Stimulated activated CD4-positive, alpha-beta T cell treated with anti-CD3 and anti-CD28 coated beads, Interleukin-12 subunit alpha, Interleukin-12 subunit beta, amount 100 ng/mL, for 24 hours (primary cell): ENCODE measurements around the gene PPEF1.
"Not testable (repeated sequence)": the region's sequence is repeated elsewhere in the genome, so short reads cannot be mapped to it uniquely, and the experiment has no call there.

Source experiments
- DNase-seq, 2 experiments: peaks; one replicate each; pipeline ENCODE4 v3.0.0-alpha.2; 2020; ENCODE audit warnings: low read depth in 2 of 2

The PPEF1 gene

DNA sequence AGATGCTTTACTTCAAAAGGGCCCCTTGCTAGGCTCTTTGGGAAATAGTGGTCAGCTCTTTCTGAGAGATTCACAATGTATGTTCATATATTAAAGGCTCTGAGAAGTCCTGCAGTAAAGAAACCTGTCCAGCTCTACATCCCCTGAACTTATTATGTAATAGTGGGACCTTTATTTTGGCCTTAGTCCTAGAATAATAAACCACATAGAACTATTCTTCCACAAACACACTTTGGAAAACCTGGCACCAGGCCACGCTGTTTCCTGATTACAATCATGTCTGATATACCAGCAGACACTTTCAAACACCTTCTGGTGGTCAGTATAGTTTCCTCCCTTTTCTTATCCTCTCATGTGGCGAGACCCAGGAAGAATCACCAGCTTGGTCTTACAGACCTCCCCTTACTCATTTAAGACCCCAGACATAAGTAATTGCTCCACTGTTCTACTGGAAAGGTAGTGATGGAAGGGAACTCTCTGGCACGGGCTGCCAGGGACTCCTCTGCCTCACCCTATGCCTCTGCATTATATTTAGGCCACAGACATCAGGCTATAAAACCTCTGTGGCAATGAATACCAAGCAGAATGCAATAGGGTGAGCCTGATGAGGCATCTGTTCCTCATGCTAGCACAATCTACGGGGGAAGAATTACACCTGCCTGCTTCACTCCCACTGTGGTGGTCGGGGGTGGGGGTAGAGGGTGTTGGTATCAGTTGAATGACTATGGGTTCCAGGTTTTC is 5.7 kb upstream of the PPEF1 start:
- no peak for DNase-seq

DNA sequence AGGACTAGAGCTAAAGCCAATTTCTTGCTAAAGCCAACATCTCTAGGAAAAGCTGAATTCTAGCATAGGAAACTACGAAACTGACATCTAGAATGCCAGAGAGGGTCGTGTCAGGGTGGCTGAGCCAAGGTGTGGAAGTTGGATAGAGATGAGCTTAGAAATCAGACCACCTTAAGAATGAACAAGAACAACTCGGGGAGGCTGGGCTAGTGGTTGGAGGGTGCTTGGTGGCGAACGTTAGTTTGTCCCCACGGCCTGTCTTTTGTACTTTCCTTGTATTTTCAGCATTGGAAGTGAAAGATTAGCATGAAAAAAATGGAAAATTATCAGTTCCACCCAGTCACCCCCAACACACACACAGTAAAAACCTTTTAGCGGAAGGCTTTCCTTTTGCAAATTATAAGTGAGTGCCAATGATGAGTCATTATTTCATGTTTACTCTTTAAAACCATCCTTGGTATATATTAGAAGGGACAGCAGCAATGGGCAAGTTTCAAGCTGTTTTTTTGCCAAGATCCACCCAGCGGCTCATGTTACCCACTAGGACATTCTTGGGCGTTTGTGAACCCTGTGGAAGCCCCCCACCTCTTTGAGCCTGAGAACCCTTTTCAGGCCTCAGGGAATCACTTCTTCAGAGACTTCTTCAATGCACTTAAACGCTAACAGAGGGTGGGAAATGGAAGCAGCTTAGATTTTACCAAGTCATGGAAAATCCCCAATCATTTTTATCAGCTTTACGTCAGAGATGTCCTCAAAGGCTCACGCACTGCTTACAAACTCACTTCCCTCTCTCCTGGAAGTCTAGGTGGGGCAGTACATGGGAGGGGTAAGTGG is 4.9 kb upstream of the PPEF1 start:
- DNase-seq: no peak

DNA sequence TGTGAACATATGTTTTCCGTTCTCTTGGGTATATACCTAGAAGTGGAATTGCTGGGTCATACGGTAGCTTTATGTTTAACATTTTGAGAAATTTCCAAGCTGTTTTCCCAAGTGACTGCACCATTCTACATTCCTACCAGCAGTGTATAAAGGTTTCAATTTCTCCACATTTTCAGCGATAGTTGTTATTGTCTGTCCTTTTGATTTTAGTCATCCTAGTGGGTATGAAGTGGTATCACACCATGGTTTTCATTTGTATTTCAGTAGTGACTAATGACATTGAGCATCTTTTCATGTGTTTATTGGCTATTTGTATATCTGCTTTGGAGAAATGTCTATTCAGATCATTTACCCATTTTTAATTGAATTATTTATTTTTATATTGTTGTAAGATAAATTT is 2.4 kb downstream of the PPEF1 start:
- DNase-seq: no peak

DNA sequence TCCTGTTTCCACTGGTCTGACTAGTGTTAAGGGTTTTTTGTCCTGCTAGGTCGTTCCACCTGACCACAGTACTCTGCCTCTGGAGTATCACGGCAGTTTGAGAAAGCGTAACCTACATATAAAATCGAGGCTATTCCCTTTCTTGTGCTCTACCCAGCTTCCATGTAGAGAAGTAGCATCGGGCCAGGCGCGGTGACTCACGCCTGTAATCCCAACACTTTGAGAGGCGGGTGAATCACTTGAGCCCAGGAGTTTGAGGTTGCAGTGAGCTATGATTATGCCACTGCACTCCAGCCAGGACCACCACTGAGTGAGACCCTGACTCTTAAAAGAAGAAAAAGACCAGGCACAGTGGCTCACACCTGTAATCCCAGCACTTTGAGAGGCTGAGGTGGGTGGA is 7.5 kb downstream of the PPEF1 start:
- no peak for DNase-seq

DNA sequence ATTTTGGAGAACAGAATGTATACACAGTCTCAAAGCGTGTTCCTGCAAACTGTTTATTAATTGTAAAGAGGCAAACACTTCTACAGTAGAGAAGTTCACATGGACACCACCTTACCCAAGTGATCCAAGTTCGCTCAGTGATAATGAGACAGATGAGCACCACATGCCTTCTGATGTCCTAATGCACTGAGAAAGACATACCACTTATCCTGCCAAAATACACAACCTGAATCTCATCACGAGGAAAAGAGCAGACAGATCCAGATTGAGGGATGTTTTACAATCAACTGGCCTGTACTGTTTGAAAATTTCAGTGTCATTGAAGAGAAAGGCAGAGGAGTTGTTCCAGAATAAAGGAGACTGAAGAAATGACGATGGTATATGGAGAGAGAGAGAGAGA is 12.4 kb downstream of the PPEF1 start:
- DNase-seq: no peak

DNA sequence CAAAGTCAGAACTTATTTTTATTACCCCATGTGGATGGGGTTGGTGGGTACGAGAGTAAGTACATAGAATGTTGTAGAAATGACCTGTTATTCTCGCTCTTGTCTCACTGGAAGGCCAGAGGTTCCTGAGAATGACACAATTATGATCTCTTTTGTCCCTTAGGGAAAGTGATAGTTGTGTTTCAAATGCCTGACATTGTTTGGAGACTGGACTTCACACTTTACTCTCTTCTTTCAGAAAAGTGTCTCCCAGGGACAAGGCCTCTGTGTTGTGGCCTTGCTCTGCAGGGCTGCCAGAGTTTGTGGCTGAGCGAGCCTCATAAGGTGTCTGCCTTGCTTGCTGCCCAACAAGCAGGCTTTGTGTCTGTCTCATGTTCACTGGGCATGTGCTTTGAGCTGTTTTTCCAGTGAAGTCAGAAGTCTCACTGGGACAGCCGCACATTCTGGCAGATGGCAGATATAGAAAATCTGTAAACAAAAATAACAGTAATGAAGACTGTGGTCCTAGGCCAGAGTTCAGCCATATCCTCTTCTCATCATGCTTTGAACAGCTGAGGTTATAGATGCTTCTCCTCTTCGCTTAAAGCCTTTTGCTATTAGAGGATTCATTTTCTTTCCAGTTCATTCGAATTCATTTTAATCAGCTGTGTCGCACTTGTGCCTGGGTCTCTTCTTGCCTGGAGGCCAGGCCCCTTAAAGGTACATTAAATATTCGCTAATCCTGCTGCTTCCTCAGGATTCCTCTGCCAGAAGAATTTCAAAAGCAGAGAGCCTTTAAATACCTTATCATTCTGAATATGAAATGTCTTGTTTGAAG is 14.4 kb downstream of the PPEF1 start:
- no peak for DNase-seq

DNA sequence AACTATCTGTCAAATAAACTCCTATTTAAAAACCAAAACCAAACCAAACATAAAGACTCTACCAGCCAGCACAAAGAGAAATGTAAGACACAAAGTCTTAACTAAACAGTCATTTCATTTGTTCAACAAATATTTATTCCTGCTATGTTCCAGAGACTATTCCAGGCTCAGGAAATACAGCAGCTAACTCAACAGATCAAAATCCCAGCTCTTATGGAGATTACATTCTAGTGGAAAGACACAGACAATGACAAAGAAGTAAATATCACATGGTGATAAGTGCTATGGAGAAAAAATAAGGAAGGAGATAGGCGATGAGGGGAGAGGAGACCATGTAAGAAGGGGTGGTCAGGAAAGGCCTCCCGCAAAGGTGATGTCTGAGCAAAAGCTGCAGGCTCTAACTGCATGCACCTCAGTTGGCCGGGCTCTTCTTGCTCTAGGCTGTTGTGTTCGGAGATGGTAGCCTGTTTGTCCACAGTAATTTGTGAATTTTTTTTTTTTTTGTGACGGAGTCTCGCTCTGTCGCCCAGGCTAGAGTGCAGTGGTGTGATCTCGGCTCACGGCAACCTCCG is 15.1 kb downstream of the PPEF1 start:
- DNase-seq: no peak

DNA sequence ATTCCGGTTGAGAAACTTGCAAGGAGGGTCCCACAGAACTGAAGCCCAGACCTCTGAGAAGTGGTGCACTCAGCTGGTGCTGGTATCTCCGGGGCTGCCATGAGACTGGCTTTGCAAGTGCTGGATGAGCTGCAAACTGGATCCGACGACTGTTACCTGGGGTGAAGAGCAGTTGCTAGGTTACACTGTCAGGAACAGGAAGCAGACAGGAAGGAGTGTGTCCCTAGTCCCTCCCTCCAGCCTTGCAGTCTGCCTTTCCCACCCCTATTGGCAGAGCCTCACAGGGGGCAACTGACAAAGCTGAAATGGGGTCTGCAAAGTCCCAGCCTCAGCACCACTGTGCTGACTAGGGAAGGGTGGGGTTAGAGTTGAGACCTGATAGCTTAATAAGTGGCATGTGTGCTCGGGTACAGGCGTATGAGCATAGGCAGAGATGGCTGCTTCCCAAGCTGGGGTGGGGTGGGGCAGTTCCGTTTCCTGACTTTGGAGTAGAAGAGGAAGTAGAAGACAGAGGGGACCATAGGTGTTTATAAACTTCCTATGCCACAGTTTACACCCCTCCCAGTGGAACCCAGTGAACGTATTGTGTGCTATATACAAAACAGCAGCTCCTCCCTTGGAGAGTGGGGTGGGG is 18.0 kb downstream of the PPEF1 start:
- no peak for DNase-seq

DNA sequence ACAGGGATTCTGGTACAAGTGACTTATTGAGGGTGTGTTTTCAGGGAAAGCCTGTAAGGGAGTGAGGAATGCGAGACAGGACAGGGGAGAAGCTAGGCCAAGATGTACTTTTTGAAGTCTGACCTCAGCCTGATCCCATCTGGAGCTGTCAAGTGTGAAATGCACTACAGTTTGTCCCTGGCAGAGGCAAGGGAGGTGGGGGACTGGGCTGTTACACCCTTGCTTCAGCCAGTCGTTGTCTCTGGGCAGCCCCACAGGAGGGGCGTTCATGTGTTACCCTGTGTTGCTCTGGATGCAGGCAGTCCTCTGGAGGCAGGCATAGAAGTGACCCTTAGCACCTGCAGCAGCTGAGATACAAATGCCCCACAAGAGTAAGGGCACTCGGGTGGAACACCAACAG is 25.8 kb downstream of the PPEF1 start:
- no peak for DNase-seq

DNA sequence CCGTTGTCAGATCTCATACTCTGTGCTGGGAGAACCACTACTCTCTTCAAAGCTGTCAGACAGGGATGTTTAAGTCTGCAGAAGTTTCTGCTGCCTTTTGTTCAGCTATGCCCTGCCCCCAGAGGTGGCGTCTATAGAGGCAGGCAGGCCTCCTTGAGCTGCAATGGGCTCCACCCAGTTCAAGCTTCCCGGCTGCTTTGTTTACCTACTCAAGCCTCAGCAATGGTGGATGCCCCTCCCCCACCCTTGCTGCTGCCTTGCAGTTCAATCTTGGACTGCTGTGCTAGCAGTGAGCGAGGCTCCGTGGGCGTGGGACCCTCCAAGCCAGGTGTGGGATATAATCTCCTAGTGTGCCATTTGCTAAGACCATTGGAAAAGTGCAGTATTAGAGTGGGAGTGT is 32.2 kb downstream of the PPEF1 start:
- DNase-seq: not testable (repeated sequence)

DNA sequence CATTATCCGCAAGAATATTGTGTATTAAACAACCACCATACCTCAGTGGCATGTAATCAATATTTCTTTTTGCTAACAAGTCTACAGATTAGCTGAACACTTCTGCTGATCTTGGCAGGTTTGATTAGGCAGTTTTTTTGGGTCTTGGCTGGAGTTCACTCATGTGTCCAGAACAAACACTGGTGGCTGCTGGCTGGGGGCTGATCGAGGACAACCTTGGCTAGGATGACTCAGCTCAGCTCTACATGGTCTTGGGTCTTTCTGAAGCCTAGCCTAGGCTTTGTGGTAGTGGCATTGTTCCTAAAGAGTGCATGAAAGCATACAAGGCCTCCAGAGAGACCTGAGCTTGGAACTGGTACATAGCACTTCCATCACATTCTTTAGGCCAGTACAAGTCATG is 41.1 kb downstream of the PPEF1 start:
- no peak for DNase-seq

DNA sequence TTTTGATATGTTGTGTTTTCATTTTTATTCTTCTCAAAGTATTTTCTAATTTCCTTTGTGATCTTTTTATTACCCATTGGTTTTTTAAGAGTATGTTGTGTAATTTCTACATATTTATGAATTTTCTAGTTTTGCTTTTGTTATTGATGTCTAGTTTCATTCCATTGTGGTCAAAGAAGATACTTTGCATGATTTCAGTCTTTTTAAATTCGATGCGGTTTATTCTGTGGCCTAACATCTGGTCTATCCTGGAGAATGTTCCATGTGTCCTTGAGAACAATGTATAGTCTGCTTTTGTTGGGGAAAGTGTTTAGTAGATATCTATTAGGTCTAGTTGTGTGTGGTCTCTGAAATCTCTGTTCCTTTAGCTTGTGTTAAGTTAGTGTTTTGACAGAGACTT is 46.2 kb downstream of the PPEF1 start:
- no peak for DNase-seq

DNA sequence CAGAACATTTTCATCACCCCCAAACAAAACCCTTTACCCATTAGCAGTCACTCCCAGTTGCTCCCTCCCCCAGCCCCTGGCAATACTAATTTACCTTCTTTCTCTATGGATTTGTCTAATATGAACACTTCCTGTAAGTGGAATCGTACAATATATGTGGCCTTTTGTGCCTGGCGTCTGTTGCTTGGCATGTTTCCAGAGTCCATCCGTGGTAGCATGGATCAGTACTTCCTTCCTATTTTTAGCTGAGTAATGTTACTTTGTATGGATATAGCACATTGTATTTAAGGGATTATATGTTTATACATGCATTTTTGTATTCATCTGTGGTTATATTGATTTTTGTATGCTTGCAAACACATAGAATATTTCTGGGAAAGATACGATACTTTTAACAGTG is 48.2 kb downstream of the PPEF1 start:
- no peak for DNase-seq

DNA sequence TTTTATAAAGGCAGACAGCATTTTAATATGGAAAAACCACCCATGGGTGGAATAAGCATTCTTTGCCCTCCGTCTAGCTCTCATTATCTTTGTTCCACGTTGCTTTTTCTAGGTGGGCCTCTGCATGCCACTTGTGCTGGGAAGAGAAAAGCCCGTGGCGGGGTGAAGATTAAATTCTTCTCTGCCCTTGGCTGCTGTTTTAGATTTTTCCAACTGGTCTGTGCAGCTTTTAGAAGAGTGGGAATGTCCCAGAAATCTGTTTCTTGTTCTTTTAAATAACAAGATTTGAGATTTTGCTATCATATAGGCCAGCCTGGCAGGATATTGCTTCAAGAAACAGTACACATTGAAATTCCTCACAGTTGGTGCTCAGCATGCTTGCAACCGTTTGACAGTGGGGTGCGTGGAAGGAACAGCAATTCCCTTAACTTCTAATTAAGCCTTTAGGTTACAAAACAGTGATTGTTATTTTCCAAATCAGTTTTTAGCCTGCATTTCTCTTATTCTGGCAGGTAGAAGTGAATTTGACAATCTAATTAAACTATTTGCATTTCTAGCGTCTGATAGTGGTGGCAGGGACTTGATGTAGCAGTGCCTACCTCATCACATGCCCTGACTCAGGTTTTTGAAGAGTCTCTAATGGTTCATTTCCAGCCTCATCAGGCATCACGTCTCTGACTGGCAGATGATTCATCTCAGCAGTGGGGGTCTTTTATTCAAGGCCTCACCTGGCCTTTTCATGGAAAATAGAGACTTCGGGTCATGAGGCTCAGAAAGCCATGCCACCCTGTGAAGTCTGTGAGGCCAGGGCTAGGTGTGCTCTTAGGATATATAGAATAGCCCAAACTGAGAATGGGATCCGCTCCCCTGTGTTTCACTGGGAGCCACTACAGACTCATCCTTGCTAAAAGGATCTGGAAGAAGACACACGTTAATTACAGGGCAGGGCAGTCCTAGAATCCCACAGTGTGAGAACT is 50.8 kb downstream of the PPEF1 start:
- DNase-seq: no peak

DNA sequence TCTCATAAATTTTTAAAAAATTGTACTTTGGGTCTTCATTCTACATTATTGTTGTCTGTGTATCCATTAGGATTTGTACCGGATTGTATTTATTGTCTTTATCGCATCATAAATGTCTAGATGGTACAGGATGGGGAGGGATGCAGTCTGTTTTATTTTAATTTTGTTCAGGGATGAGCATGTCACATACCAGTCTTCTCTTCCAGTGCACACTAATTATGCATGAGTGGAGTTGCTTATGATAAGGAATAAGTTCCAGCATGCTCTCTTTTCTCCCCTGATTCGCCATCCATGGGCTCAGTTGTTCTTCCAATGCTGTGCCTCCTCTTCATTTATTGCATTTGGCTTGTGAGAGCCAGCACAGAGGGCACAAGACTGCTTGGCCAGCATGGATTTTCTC is 54.3 kb downstream of the PPEF1 start:
- no peak for DNase-seq

DNA sequence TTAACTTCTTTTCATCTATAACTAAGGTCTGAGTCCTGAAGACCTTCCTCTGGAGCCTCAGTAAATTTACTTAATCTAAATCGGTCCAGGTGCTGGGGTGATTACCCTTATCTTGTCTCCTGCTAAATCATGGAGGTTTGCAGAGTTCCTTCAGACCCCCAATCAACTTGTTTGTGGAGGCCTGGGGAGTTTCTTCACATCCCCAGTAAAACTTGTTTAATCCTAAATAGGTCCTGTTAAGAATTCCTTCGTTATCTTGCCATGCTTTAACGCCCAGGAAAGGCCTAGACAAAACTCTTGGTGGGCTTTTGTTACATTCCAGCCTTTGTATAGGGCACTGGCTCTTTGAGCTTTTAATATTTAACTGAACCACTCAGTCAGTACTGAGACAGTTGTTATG is 55.7 kb downstream of the PPEF1 start:
- DNase-seq: not testable (repeated sequence)

DNA sequence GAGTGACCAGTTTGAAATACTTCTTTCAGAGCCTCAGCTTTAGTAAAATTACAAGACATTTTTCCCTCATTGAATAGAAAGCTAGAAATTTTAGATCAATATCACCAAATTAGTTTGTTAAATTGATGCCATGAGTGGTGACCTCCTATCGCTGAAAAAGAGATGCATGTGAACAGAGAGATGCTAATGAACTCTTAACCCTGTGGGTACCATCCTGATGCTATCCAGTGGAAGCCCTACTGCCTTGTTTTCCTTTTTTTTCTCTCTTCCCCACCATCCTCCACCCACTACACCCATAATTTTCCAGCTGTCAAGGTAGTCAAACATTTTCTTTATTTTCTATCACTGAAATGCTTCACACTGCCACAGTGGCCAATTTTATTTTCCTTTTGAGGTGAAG is 61.9 kb downstream of the PPEF1 start:
- no peak for DNase-seq

DNA sequence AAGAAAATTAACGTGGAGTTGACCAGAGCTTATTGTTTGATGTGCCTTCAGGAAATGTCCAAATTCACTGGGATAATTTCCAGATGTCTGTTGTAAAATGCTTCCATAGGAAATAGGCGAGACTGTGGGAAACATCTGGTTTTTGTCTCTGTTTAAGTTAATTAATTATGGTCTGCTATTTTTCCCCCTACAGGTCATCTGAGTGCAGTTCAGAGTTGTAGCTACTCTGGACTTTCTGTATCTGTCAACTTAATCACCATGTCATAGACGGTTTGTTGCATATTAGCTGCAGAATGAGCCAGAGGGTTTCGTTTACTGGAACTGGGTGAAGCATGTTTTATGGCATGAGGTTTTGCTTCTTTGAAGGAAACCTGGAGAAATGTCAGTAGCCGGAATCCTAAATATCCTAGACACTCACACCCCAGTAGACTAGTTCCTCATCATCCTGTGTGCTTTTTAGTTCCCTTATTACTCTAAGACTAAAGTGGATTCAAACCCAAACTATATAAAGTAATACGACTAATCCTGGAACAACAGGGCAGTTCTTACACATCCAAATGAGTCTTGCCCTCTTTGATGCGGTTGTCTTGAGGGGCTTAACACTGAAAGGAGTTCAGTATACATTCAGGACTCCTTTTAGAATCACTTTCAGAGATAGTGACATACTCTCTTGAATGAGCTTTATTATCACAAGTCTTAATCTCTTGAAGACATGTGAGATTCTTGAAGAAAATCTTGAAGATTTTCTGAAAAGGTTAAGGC is 62.5 kb downstream of the PPEF1 start:
- DNase-seq: no peak

DNA sequence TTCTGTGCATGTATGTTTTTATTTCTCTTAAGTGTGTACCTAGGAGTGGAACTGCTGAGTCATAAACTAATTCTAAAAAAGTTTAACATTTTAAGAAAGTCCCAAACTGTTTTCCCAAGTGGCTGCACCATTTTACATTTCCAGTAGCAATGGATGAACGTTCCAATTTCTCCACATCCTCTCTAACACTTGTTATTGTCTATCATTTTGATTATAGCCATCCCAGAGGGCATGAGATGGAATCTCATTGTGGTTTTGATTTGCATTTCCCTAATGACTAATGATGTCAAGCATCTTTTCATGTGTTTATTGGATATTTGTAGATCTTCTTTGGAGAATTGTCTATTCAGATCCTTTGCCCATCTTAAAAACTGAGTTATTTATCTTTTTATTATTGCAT is 82.5 kb downstream of the PPEF1 start:
- no peak for DNase-seq

DNA sequence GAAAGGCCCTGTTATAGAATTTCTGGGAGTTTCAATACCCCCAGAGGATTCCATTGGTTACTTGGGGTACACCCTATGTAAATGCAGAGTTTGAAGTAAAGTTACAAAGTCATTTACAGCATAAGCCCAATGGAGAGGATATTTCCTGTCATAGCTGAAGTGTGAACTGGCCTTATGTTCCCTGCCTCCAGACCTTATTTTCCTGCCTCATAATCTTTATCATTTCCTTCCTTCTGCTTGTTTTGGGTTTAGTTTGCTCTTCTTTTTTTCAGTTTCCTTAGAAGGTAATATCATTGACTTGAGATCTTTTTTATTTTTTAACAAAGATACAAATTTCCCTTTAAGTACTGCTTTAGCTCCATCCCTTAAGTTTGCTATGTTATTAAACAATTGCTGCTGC is 85.4 kb downstream of the PPEF1 start:
- no peak for DNase-seq
